T-helper 2 cell treated with Interferon-gamma antibody and Interleukin-4, amounts not matched to agents 5 μg/mL and 100 μg/mL, for 36 hours (primary cell): ENCODE data around the gene ECE1.
A peak's percentile ranks its signal among the peaks of the same experiment; 100 is the strongest.

Source experiments
- DNase-seq: peaks from one replicate; pipeline ENCODE4 v3.0.0; 2021; ENCODE audit warnings: low spot score
- H3K27ac Mint-ChIP-seq: one replicate; pipeline ENCODE4 v1.8.0; 2021; ENCODE audit warnings: mild to moderate bottlenecking, mixed read lengths
- H3K27me3 Mint-ChIP-seq: one replicate; pipeline ENCODE4 v1.8.0; 2021; ENCODE audit warnings: low read depth, mixed read lengths
- H3K36me3 Mint-ChIP-seq: one replicate; pipeline ENCODE4 v1.8.0; 2021; ENCODE audit warnings: low read depth, mixed read lengths
- H3K4me1 Mint-ChIP-seq: one replicate; pipeline ENCODE4 v1.8.0; 2021; ENCODE audit warnings: low read depth, mixed read lengths
- H3K4me3 Mint-ChIP-seq: one replicate; pipeline ENCODE4 v1.8.0; 2022; ENCODE audit warnings: mild to moderate bottlenecking, moderate library complexity, mixed read lengths
- H3K9me3 Mint-ChIP-seq: one replicate; pipeline ENCODE4 v1.8.0; 2021; ENCODE audit warnings: mixed read lengths

ECE1 gene

GRCh38 chr1:21307663-21308305 lies 17.5 kb upstream of the ECE1 start:
- Mint-ChIP-seq H3K27ac (peak overlapping the region; percentile 10), H3K36me3 (peaks cover 3% of the 10 kb centered on the region), H3K9me3 (no peaks in the 10 kb centered on the region), H3K4me3 (no peak overlapping the region), H3K27me3 (no peaks in the 10 kb centered on the region), H3K4me1 (peaks cover 19% of the 10 kb centered on the region)
- no peak for DNase-seq

GRCh38 chr1:21307210-21307609 lies 16.9 kb upstream of the ECE1 start:
- Mint-ChIP-seq H3K27ac (no peak overlapping the region), H3K27me3 (no peaks in the 10 kb centered on the region), H3K36me3 (peaks cover 3% of the 10 kb centered on the region), H3K4me1 (peaks cover 19% of the 10 kb centered on the region), H3K4me3 (no peak overlapping the region), H3K9me3 (no peaks in the 10 kb centered on the region)
- DNase-seq = no peak

GRCh38 chr1:21305900-21306189 lies 15.6 kb upstream of the ECE1 start:
- no peak overlapping the region for H3K27ac Mint-ChIP-seq
- H3K27me3 Mint-ChIP-seq = no peaks in the 10 kb centered on the region
- no peaks in the 10 kb centered on the region for H3K9me3 Mint-ChIP-seq
- no peak for DNase-seq
- no peak overlapping the region for H3K4me3 Mint-ChIP-seq
- peaks cover 3% of the 10 kb centered on the region for H3K36me3 Mint-ChIP-seq
- H3K4me1 Mint-ChIP-seq = peaks cover 19% of the 10 kb centered on the region

- peaks cover 3% of the 10 kb centered on the region for H3K36me3 Mint-ChIP-seq
- H3K9me3 Mint-ChIP-seq = no peaks in the 10 kb centered on the region
- H3K27me3 Mint-ChIP-seq = no peaks in the 10 kb centered on the region
- H3K4me3 Mint-ChIP-seq = no peak overlapping the region
- peaks cover 19% of the 10 kb centered on the region for H3K4me1 Mint-ChIP-seq
- no peak overlapping the region for H3K27ac Mint-ChIP-seq
- DNase-seq = no peak
Measured at GRCh38 chr1:21305155-21305899, 15.1 kb upstream of the ECE1 start.

GRCh38 chr1:21304488-21304887 lies 14.2 kb upstream of the ECE1 start:
- Mint-ChIP-seq H3K27me3 (no peaks in the 10 kb centered on the region), H3K9me3 (no peaks in the 10 kb centered on the region), H3K4me1 (peaks cover 24% of the 10 kb centered on the region), H3K27ac (no peak overlapping the region), H3K4me3 (no peak overlapping the region), H3K36me3 (peaks cover 2% of the 10 kb centered on the region)
- DNase-seq = no peak

GRCh38 chr1:21302747-21303715 lies 12.8 kb upstream of the ECE1 start:
- Mint-ChIP-seq H3K4me3 (no peak overlapping the region), H3K9me3 (no peaks in the 10 kb centered on the region), H3K27me3 (no peaks in the 10 kb centered on the region), H3K4me1 (peaks cover 26% of the 10 kb centered on the region), H3K27ac (no peak overlapping the region), H3K36me3 (peaks cover 2% of the 10 kb centered on the region)
- no peak for DNase-seq

GRCh38 chr1:21301794-21302440 lies 11.7 kb upstream of the ECE1 start:
- DNase-seq = no peak
- Mint-ChIP-seq H3K9me3 (no peaks in the 10 kb centered on the region), H3K36me3 (peaks cover 2% of the 10 kb centered on the region), H3K4me1 (peaks cover 17% of the 10 kb centered on the region), H3K27ac (no peak overlapping the region), H3K4me3 (no peak overlapping the region), H3K27me3 (no peaks in the 10 kb centered on the region)

GRCh38 chr1:21300774-21301173 lies 10.5 kb upstream of the ECE1 start:
- Mint-ChIP-seq H3K4me3 (no peak overlapping the region), H3K27ac (no peak overlapping the region), H3K36me3 (peaks cover 2% of the 10 kb centered on the region), H3K9me3 (no peaks in the 10 kb centered on the region), H3K4me1 (peaks cover 25% of the 10 kb centered on the region), H3K27me3 (no peaks in the 10 kb centered on the region)
- no peak for DNase-seq

- H3K27ac Mint-ChIP-seq = no peak overlapping the region
- H3K9me3 Mint-ChIP-seq = no peaks in the 10 kb centered on the region
- H3K36me3 Mint-ChIP-seq = peaks cover 2% of the 10 kb centered on the region
- no peaks in the 10 kb centered on the region for H3K27me3 Mint-ChIP-seq
- no peak for DNase-seq
- peaks cover 31% of the 10 kb centered on the region for H3K4me1 Mint-ChIP-seq
- no peak overlapping the region for H3K4me3 Mint-ChIP-seq
Measured at GRCh38 chr1:21299780-21300395, 9.6 kb upstream of the ECE1 start.

GRCh38 chr1:21298981-21299391 lies 8.7 kb upstream of the ECE1 start:
- Mint-ChIP-seq H3K27me3 (no peaks in the 10 kb centered on the region), H3K27ac (peak overlapping the region; percentile 79), H3K36me3 (peaks cover 2% of the 10 kb centered on the region), H3K4me3 (peak overlapping the region; percentile 10), H3K4me1 (peaks cover 38% of the 10 kb centered on the region), H3K9me3 (no peaks in the 10 kb centered on the region)
- peak; percentile 20 for DNase-seq

- Mint-ChIP-seq H3K27ac (peak overlapping the region; percentile 39), H3K4me1 (peaks cover 47% of the 10 kb centered on the region), H3K27me3 (no peaks in the 10 kb centered on the region), H3K4me3 (no peak overlapping the region), H3K36me3 (peaks cover 2% of the 10 kb centered on the region), H3K9me3 (no peaks in the 10 kb centered on the region)
- DNase-seq = no peak
Measured at GRCh38 chr1:21297975-21298374, 7.7 kb upstream of the ECE1 start.

- Mint-ChIP-seq H3K27ac (peak overlapping the region; percentile 97), H3K4me1 (peaks cover 56% of the 10 kb centered on the region), H3K9me3 (no peaks in the 10 kb centered on the region), H3K27me3 (no peaks in the 10 kb centered on the region), H3K36me3 (peaks cover 2% of the 10 kb centered on the region), H3K4me3 (no peak overlapping the region)
- no peak for DNase-seq
Measured at GRCh38 chr1:21296509-21297354, 6.5 kb upstream of the ECE1 start.

- Mint-ChIP-seq H3K36me3 (peaks cover 2% of the 10 kb centered on the region), H3K4me1 (peaks cover 64% of the 10 kb centered on the region), H3K27ac (peak overlapping the region; percentile 97), H3K4me3 (no peak overlapping the region), H3K27me3 (no peaks in the 10 kb centered on the region), H3K9me3 (no peaks in the 10 kb centered on the region)
- DNase-seq = no peak
Measured at GRCh38 chr1:21295545-21295944, 5.3 kb upstream of the ECE1 start.
